Panc1 (cell line): ENCODE results near the gene DVL2. TPM values are rescaled to one million over a fixed set of nuclear protein-coding genes. Genes with fewer than 3 reads are reported as not detected.

Experiments
- ATAC-seq: fragments of 200-7000 bp; cut with Tn5 transposase; 2 replicates; pipeline ENCODE4 v1.9.1; 2020; ENCODE audit warnings: mild to moderate bottlenecking, moderate library complexity
- BruUV-seq: library from RNA; stranded (reverse); fragments of 400-500 nt; replicated peaks from 2 replicates; lab custom pipeline; 2021; lab: Mats Ljungman, UMichigan
- CTCF ChIA-PET: fragments of 300-600 bp; sonication (Branson Sonifier 250); formaldehyde crosslinking; loops from one replicate; lab custom pipeline; 2022; ENCODE audit warnings: antibody characterized with exemption; lab: Charles Lee
- POLR2A ChIA-PET: fragments of 300-600 bp; sonication (Branson Sonifier 250); formaldehyde crosslinking; loops from one replicate; lab custom pipeline; 2022; ENCODE audit warnings: antibody characterized with exemption; lab: Charles Lee
- DNase-seq: peaks from one replicate; pipeline ENCODE4 v3.0.0-alpha.2; 2010; ENCODE audit warnings: low read depth, low spot score
- H3K27ac ChIP-seq: 2 replicates; pipeline ENCODE4 v1.5.1; 2011; ENCODE audit warnings: mild to moderate bottlenecking, low read length, inconsistent platforms
- H3K27me3 ChIP-seq: fragments of 200-500 bp; sonication (Bioruptor generic); 2 replicates; pipeline ENCODE4 v1.6.0; 2014; ENCODE audit warnings: low read length, inconsistent platforms; ENCODE audit not compliant: control insufficient read depth, insufficient read depth
- H3K36me3 ChIP-seq: fragments of 200-500 bp; sonication (Bioruptor generic); 2 replicates; pipeline ENCODE4 v1.5.1; 2014; ENCODE audit warnings: inconsistent platforms, mild to moderate bottlenecking, low read length, moderate library complexity; ENCODE audit not compliant: control insufficient read depth, insufficient read depth
- H3K4me1 ChIP-seq: 2 replicates; pipeline ENCODE4 v1.5.1; 2011; ENCODE audit warnings: inconsistent platforms, mild to moderate bottlenecking, low read length, moderate library complexity; ENCODE audit not compliant: control insufficient read depth, insufficient read depth
- H3K4me3 ChIP-seq, 2 experiments: 2 replicates each; pipeline ENCODE4 v1.5.1; 2011 to 2012; ENCODE audit warnings: low read depth in 2 of 2, low read length in 2 of 2, mild to moderate bottlenecking in 2 of 2, inconsistent platforms in 1 of 2, moderate library complexity in 1 of 2
- H3K9me3 ChIP-seq: fragments of 200-500 bp; sonication (Bioruptor generic); 2 replicates; pipeline ENCODE4 v1.5.1; 2014; ENCODE audit warnings: low read depth, mild to moderate bottlenecking, inconsistent platforms, low read length, moderate library complexity; ENCODE audit not compliant: control insufficient read depth, insufficient read depth
- CTCF ChIP-seq: fragments of 450-650 bp; IDR thresholded peaks from 2 replicates; pipeline ENCODE4 v1.5.1; 2017; ENCODE audit warnings: mild to moderate bottlenecking
- POLR2AphosphoS5 ChIP-seq: IDR thresholded peaks from 2 replicates; pipeline ENCODE4 v1.6.1; 2012; ENCODE audit warnings: mild to moderate bottlenecking, low read depth, low read length, moderate library complexity
- REST ChIP-seq, 2 experiments: IDR thresholded peaks; 2 replicates each; pipeline ENCODE4 v1.6.1; 2011 to 2012; ENCODE audit warnings: low read depth in 2 of 2, control low read depth in 1 of 2, low read length in 1 of 2, mild to moderate bottlenecking in 1 of 2, moderate library complexity in 1 of 2; ENCODE audit not compliant: insufficient read depth in 1 of 2
- SIN3A ChIP-seq: IDR thresholded peaks from 2 replicates; pipeline ENCODE4 v1.6.1; 2012; ENCODE audit warnings: low read depth, mild to moderate bottlenecking, low read length, moderate library complexity, borderline replicate concordance; ENCODE audit not compliant: insufficient read depth
- TCF7L2 ChIP-seq: IDR thresholded peaks from 2 replicates; pipeline ENCODE4 v1.6.1; 2011; ENCODE audit warnings: mild to moderate bottlenecking, low read depth, low read length, inconsistent platforms
- in situ Hi-C: cut with HindIII; loops from 2 replicates; pipeline ENCODE4 v1.10.0; 2016; ENCODE audit warnings: low sequenced_read_pairs, low pct_unique_long_range_greater_than_20kb
- intact Hi-C: fragments of 100-400 bp; cut with micrococcal nuclease; formaldehyde crosslinking; loops from one replicate; pipeline ENCODE4 v1.10.0; 2022; ENCODE audit not compliant: unreplicated experiment
- total RNA-seq: library from RNA; stranded (reverse); gene quantifications from one replicate; pipeline ENCODE4 v1.2.1, GENCODE V29; 2021; ENCODE audit not compliant: unreplicated experiment

The DVL2 gene
- total RNA-seq, 1 experiment from 2014 or later = 84.2 TPM

- Histone ChIP-seq H3K9me3 (no peaks in the 10 kb centered on the region), H3K27ac (no peak overlapping the region), H3K27me3 (no peaks in the 10 kb centered on the region), H3K36me3 (no peaks in the 10 kb centered on the region), H3K4me3 (no peak overlapping the region), H3K4me1 (no peaks in the 10 kb centered on the region)
- BruUV-seq = no TSS peak
- intact Hi-C loops = no loop called here
- DNase-seq (no peak), ATAC-seq (no peak)
- POLR2A ChIA-PET = no interaction called here
- no peak for TF ChIP-seq POLR2AphosphoS5
- no peak for TF ChIP-seq REST (IDR thresholded peaks at IDR 0.05; ENCODE audit: insufficient read depth in 1 of 2, low read depth in 2 of 2, low read length in 1 of 2)
- TF ChIP-seq SIN3A = no peak
- no peak for TF ChIP-seq TCF7L2
- no peak for TF ChIP-seq CTCF
- CTCF ChIA-PET = no interaction called here
- in situ Hi-C loops = no loop called here
These were observed 38.3 kb downstream of the DVL2 start for GRCh38 chr17:7195971-7196370.

- ATAC-seq = no peak
- H3K36me3 ChIP-seq = no peaks in the 10 kb centered on the region
- H3K27me3 ChIP-seq = no peaks in the 10 kb centered on the region
- H3K27ac ChIP-seq = no peak overlapping the region
- in situ Hi-C loops = no loop called here
- no peak for TF ChIP-seq TCF7L2
- no peak for TF ChIP-seq REST (IDR thresholded peaks at IDR 0.05; ENCODE audit: insufficient read depth in 1 of 2, low read depth in 2 of 2, low read length in 1 of 2)
- TF ChIP-seq SIN3A = no peak
- no peak for TF ChIP-seq POLR2AphosphoS5
- TF ChIP-seq CTCF = no peak
- intact Hi-C loops = no loop called here
- no peaks in the 10 kb centered on the region for H3K9me3 ChIP-seq
- ChIA-PET POLR2A (no interaction called here), CTCF (no interaction called here)
- no peak overlapping the region for H3K4me3 ChIP-seq
- no peaks in the 10 kb centered on the region for H3K4me1 ChIP-seq
- BruUV-seq = no TSS peak
- DNase-seq = no peak
These were observed 41.9 kb downstream of the DVL2 start for GRCh38 chr17:7192271-7192937.
